Mesendoderm (in vitro differentiated cells): ENCODE data around the gene GABBR2.

Experiments
- DNase-seq: peaks from one replicate; pipeline ENCODE4 v3.0.0; 2013
- H2AK5ac ChIP-seq: 2 replicates; pipeline ENCODE4 v1.6.1; 2013; ENCODE audit warnings: low read length, inconsistent platforms
- H2BK120ac ChIP-seq: 2 replicates; pipeline ENCODE4 v1.6.1; 2013; ENCODE audit warnings: low read depth, mild to moderate bottlenecking, low read length, moderate library complexity, mixed read lengths
- H2BK15ac ChIP-seq: replicated peaks from 2 replicates; pipeline ENCODE4 v1.6.1; 2013; ENCODE audit warnings: low read depth, mild to moderate bottlenecking, moderate library complexity
- H2BK5ac ChIP-seq: 2 replicates; pipeline ENCODE4 v1.6.1; 2013; ENCODE audit warnings: low read length, inconsistent platforms
- H3K18ac ChIP-seq: 2 replicates; pipeline ENCODE4 v1.6.1; 2013; ENCODE audit warnings: mild to moderate bottlenecking, low read length, mixed read lengths
- H3K23ac ChIP-seq: one replicate; pipeline ENCODE4 v1.6.1; 2013; ENCODE audit warnings: low read length
- H3K27ac ChIP-seq: 2 replicates; pipeline ENCODE4 v1.5.1; 2013; ENCODE audit warnings: low read depth, mild to moderate bottlenecking, inconsistent platforms, low read length, moderate library complexity
- H3K27me3 ChIP-seq: 2 replicates; pipeline ENCODE4 v1.6.1; 2013; ENCODE audit warnings: low read length, control low read depth, mild to moderate bottlenecking, inconsistent platforms; ENCODE audit not compliant: insufficient read depth, poor library complexity
- H3K36me3 ChIP-seq: 2 replicates; pipeline ENCODE4 v1.6.1; 2013; ENCODE audit warnings: low read length, inconsistent platforms; ENCODE audit not compliant: control insufficient read depth, insufficient read depth
- H3K4ac ChIP-seq: one replicate; pipeline ENCODE4 v1.6.1; 2013; ENCODE audit warnings: low read depth, mild to moderate bottlenecking, low read length, moderate library complexity
- H3K4me1 ChIP-seq: 2 replicates; pipeline ENCODE4 v1.6.1; 2013; ENCODE audit warnings: low read depth, low read length, inconsistent platforms; ENCODE audit not compliant: control insufficient read depth
- H3K4me2 ChIP-seq: 2 replicates; pipeline ENCODE4 v1.6.1; 2013; ENCODE audit warnings: low read length
- H3K4me3 ChIP-seq: 2 replicates; pipeline ENCODE4 v1.5.1; 2013; ENCODE audit warnings: mild to moderate bottlenecking, low read length
- H3K56ac ChIP-seq: one replicate; pipeline ENCODE4 v1.6.1; 2013; ENCODE audit warnings: low read length
- H3K79me1 ChIP-seq: 2 replicates; pipeline ENCODE4 v1.6.1; 2013; ENCODE audit warnings: low read length, inconsistent platforms
- H3K79me2 ChIP-seq: 2 replicates; pipeline ENCODE4 v1.6.1; 2013; ENCODE audit warnings: mild to moderate bottlenecking, low read length; ENCODE audit not compliant: control insufficient read depth, insufficient read depth
- H3K9ac ChIP-seq: 2 replicates; pipeline ENCODE4 v1.6.1; 2013; ENCODE audit warnings: low read length, inconsistent platforms
- H4K5ac ChIP-seq: one replicate; pipeline ENCODE4 v1.6.1; 2013; ENCODE audit warnings: low read length
- H4K8ac ChIP-seq: one replicate; pipeline ENCODE4 v1.6.1; 2013; ENCODE audit warnings: low read depth, mild to moderate bottlenecking, control low read depth, low read length, moderate library complexity
- WGBS: extraction: QIAGEN DNeasy Blood & Tissue Kit; methylation state at CpG from one replicate; pipeline ENCODE4 v1.1.7; 2013; ENCODE audit warnings: low lambda C conversion rate, missing lambda C conversion rate; ENCODE audit not compliant: insufficient coverage; ENCODE audit errors: extremely low coverage; 5-methylcytosine and 5-hydroxymethylcytosine counted together

GABBR2 gene

GRCh38 chr9:98520221-98520960 lies 188.3 kb downstream of the GABBR2 start:
- Histone ChIP-seq H3K27ac (no peak overlapping the region), H2BK15ac (no peak overlapping the region), H3K4me2 (no peak overlapping the region), H3K4ac (no peak overlapping the region), H3K9ac (no peak overlapping the region), H3K4me3 (no peak overlapping the region), H4K8ac (no peak overlapping the region), H3K23ac (no peak overlapping the region), H2AK5ac (no peak overlapping the region), H3K56ac (no peak overlapping the region), H3K36me3 (no peaks in the 10 kb centered on the region), H4K5ac (no peak overlapping the region), H2BK120ac (no peak overlapping the region), H3K79me2 (no peaks in the 10 kb centered on the region), H3K79me1 (no peaks in the 10 kb centered on the region), H3K18ac (no peak overlapping the region), H3K27me3 (no peaks in the 10 kb centered on the region), H2BK5ac (no peak overlapping the region), H3K4me1 (no peaks in the 10 kb centered on the region)
- DNase-seq: no peak
- WGBS: no CpG with 5 or more reads among the region's 7 CpGs

- H2BK15ac ChIP-seq: no peak overlapping the region
- H3K23ac ChIP-seq: no peak overlapping the region
- no peak overlapping the region for H2BK5ac ChIP-seq
- no peaks in the 10 kb centered on the region for H3K79me2 ChIP-seq
- H2AK5ac ChIP-seq: no peak overlapping the region
- no peak overlapping the region for H2BK120ac ChIP-seq
- H3K4me2 ChIP-seq: no peak overlapping the region
- H3K9ac ChIP-seq: no peak overlapping the region
- H3K4me1 ChIP-seq: no peaks in the 10 kb centered on the region
- H3K27me3 ChIP-seq: no peaks in the 10 kb centered on the region
- H3K18ac ChIP-seq: no peak overlapping the region
- no peaks in the 10 kb centered on the region for H3K36me3 ChIP-seq
- no peak overlapping the region for H3K27ac ChIP-seq
- no peak overlapping the region for H4K8ac ChIP-seq
- no peak overlapping the region for H3K56ac ChIP-seq
- no peak overlapping the region for H3K4ac ChIP-seq
- H3K79me1 ChIP-seq: no peaks in the 10 kb centered on the region
- no peak overlapping the region for H3K4me3 ChIP-seq
- no peak for DNase-seq
- no CpG with 5 or more reads among the region's 3 CpGs for WGBS
- H4K5ac ChIP-seq: no peak overlapping the region
Measured at GRCh38 chr9:98519641-98520040, 189.1 kb downstream of the GABBR2 start.

- Histone ChIP-seq H4K5ac (no peak overlapping the region), H3K4ac (no peak overlapping the region), H3K23ac (no peak overlapping the region), H2AK5ac (no peak overlapping the region), H3K79me1 (no peaks in the 10 kb centered on the region), H2BK15ac (no peak overlapping the region), H3K79me2 (no peaks in the 10 kb centered on the region), H2BK120ac (no peak overlapping the region), H3K9ac (no peak overlapping the region), H2BK5ac (no peak overlapping the region), H3K4me1 (no peaks in the 10 kb centered on the region), H3K18ac (no peak overlapping the region), H3K27me3 (no peaks in the 10 kb centered on the region), H3K4me3 (no peak overlapping the region), H4K8ac (no peak overlapping the region), H3K4me2 (no peak overlapping the region), H3K36me3 (no peaks in the 10 kb centered on the region), H3K27ac (no peak overlapping the region), H3K56ac (no peak overlapping the region)
- DNase-seq: no peak
- WGBS: no CpG with 5 or more reads among the region's 6 CpGs
Measured at GRCh38 chr9:98518556-98518955, 190.2 kb downstream of the GABBR2 start.

- H3K27ac ChIP-seq: no peak overlapping the region
- H4K8ac ChIP-seq: no peak overlapping the region
- no peak overlapping the region for H3K23ac ChIP-seq
- no peaks in the 10 kb centered on the region for H3K36me3 ChIP-seq
- no peak overlapping the region for H3K56ac ChIP-seq
- no peaks in the 10 kb centered on the region for H3K79me2 ChIP-seq
- no peak overlapping the region for H2AK5ac ChIP-seq
- H4K5ac ChIP-seq: no peak overlapping the region
- no peaks in the 10 kb centered on the region for H3K79me1 ChIP-seq
- no peak overlapping the region for H2BK120ac ChIP-seq
- H3K4me3 ChIP-seq: no peak overlapping the region
- no peak overlapping the region for H2BK15ac ChIP-seq
- no peaks in the 10 kb centered on the region for H3K4me1 ChIP-seq
- H2BK5ac ChIP-seq: no peak overlapping the region
- no CpG with 5 or more reads among the region's 5 CpGs for WGBS
- peak; percentile 39 for DNase-seq
- H3K4ac ChIP-seq: no peak overlapping the region
- no peaks in the 10 kb centered on the region for H3K27me3 ChIP-seq
- H3K9ac ChIP-seq: no peak overlapping the region
- H3K4me2 ChIP-seq: no peak overlapping the region
- H3K18ac ChIP-seq: no peak overlapping the region
Measured at GRCh38 chr9:98517761-98518160, 191.0 kb downstream of the GABBR2 start.

- Histone ChIP-seq H3K79me1 (no peaks in the 10 kb centered on the region), H4K5ac (no peak overlapping the region), H3K4ac (no peak overlapping the region), H3K23ac (no peak overlapping the region), H3K9ac (no peak overlapping the region), H3K4me2 (no peak overlapping the region), H3K4me3 (no peak overlapping the region), H3K36me3 (no peaks in the 10 kb centered on the region), H2BK5ac (no peak overlapping the region), H3K56ac (no peak overlapping the region), H3K18ac (no peak overlapping the region), H3K79me2 (no peaks in the 10 kb centered on the region), H3K27me3 (no peaks in the 10 kb centered on the region), H2AK5ac (no peak overlapping the region), H2BK15ac (no peak overlapping the region), H3K27ac (no peak overlapping the region), H3K4me1 (no peaks in the 10 kb centered on the region), H2BK120ac (no peak overlapping the region), H4K8ac (no peak overlapping the region)
- no CpG with 5 or more reads among the region's 9 CpGs for WGBS
- DNase-seq: no peak
Measured at GRCh38 chr9:98516897-98517503, 191.7 kb downstream of the GABBR2 start.
